ENCODE results near the gene ZNF613.
"Not testable (repeated sequence)": the region's sequence is repeated elsewhere in the genome, so short reads cannot be mapped to it uniquely, and the experiment has no call there.

Gene ZNF613

GRCh38 chr19:51926784-51927741 lies at the start of gene ZNF613:
ZNF613 (plus strand) TSS chr19:51927472; CDS start chr19:51936221, 8,749 bp downstream.
- DNase-seq (ENCODE audit: low spot score), result peak; percentile 61

DNA sequence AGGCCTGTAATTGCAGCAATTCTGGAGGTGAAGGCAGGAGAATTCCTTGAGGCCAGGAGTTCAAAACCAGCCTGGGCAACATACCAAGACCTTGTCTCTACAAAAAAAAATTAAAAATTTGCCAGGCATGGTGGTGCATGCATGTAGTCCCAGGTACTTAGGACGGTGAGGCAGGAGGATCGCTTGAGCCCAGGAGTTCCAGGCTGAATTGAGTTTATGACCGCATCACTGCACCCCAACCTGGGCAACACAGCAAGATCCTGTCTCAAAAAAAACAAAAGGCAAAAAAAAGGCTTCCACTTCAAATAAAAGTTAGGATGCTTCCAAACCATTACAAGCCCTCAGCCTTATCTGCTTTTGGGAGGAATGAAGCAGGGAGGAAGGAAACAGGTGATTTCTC lies 44.8 kb upstream of the ZNF613 start:
- no peak for DNase-seq (ENCODE audit: low spot score)

DNA sequence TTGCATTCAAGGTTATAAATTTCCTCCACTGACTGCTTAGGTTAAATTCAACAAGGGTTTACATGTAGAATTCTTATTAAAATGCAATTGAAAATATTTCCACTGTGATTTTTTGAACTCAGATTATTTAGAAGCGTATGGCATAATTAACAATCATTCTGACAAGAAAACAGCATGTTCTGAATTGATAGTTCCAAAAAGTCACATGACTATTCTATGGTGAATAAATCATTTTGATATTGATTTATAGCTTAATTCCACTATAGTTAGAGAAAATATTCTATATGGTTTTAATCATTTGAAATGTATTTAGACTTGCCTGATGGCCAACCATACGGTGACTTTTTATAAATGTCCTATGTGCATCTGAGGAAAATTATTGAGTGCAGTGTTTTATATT lies 42.6 kb upstream of the ZNF613 start:
- DNase-seq (ENCODE audit: low spot score), result no peak

DNA sequence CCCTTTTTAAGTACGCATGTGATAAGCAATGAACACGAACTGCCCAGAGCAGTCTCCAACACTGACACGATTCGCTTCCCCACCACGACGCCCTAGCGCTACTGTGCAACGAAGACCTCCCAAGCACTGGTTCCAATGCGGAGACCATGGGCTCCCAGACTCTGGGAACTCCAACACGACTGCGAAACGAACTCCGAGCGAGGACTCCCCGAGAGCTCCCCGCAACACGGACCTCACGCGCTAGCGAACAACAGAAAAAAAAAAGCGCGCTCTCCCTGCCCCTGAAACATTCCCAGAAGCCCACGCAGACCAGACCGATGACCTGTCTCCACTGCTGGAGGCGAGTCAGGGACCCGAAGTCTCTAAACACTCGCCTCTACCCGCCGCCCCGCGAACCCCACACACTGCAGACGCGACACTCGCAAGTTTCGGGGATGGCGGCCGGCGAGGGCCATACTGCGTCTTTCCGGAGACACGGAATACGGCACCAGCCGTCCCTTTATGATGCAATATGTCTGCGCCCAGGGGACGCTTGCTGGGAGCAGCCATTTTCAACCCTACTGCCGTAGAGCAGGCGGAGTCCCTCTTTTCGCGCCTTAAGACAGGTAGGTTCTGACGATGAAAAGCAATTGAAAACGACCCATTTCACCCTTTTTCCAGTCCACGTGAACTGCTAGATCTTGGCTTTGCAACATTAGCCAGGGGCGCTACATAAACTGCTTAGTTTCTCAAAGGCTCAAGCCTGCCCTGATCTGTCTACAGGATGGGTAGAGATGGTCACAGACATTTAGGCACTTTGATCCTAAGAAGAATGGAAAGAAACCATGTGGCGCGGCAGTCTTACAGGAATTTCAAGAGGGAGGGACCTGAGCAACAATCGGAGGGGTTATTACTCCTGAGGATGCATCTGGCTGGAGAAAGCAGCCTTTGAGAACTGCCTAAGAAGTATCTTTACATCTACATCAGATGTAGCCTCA lies 39.5 kb upstream of the ZNF613 start, which contains the start of gene ZNF577:
Gene ZNF577 (minus strand): TSS at position 430 of the 977 bp plus-strand sequence. CDS start 7,569 bp downstream, outside the sequence.
- no peak for DNase-seq (ENCODE audit: low spot score)

GRCh38 chr19:51889934-51890333 lies 37.3 kb upstream of the ZNF613 start:
- DNase-seq (ENCODE audit: low spot score), result no peak

DNA sequence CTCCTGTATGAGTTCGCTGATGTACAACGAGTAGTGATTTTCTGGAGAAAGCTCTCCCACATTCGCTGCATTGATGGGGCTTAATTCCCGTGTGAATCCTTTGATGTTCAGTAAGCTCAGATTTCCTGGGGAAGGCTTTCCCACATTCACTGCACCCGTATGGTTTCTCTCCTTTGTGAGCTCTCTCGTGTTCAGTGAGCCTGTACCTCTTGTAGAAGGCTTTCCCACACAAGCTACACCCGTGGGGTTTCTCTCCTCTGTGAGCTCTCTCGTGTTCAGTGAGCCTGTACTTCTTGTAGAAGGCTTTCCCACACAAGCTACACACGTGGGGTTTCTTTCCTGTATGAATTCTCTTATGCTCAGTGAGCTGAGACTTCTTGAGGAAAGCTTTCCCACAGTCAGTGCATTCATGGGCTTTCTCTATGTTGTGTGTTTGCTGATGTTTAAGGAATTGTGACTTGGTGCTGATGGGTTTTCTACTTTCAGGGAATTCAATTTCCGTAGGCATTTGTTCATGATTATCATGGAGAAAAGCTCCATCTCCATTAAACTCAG lies 36.0 kb upstream of the ZNF613 start:
- DNase-seq (ENCODE audit: low spot score), result no peak

DNA sequence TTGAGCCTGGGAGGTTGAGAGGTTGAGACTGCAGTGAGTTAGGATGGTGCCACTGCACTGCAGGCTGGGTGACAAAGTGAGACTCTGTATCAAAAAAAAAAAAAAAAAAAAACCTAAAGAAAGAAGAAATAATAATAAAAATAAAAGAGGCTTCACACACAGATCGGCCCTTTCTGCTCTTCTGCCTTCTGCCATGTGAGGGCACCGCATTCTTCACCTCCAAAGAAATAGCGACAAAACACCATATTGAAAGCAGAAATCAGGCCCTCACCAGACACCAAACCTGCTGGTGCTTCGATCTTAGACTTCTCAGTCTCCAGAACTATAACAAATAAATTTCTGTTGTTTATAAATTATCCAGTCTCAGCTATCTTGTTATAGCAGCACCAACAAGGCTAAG lies 25.4 kb upstream of the ZNF613 start:
- DNase-seq (ENCODE audit: low spot score), result no peak

- no peak for DNase-seq (ENCODE audit: low spot score)
These were observed 24.1 kb upstream of the ZNF613 start for GRCh38 chr19:51903192-51903591.

DNA sequence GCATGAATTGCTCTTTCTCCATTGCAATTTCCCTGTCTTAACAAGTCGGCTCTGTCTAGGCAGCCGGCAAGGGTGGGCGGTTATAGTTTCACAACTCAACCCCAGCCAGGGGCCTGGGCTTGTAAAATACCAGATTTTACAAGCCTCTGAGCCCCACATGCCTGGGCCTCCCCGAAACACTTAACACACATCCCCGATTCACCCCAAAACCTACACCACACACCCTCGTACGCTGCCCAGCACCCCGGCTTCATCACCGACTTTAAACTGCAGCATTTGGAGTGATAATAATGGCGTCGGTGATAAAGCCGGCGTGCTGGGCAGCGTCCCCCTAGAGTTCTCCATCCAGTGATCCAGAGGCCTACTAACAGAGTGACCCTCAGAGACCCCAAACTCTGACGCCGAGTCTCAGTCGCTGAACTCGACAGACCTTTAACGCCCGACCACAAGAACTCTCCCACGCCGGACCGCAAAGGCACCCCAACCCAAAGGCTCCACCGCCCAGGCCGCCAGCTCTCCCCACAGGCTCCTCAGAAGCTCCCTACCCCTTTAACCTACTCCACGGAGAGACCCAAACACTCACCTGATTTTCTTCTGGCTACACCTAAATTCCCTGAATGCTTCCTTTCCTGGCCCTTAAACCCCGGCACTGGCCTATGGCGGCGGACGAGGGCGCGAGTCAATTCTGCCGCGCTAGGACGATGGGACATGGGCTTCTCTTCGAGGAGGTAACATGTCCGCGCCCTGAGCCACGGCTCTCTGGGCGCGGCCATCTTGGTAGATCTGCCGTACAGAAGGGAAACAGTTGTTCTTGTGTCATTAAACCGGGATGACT lies 22.7 kb upstream of the ZNF613 start, which contains the start of gene ZNF649:
Gene ZNF649 (minus strand): TSS at position 687 of the 835 bp plus-strand sequence. CDS start 4,910 bp downstream, outside the sequence.
- peak; percentile 68 for DNase-seq (ENCODE audit: low spot score)

GRCh38 chr19:51905206-51905605 lies 22.1 kb upstream of the ZNF613 start:
- no peak for DNase-seq (ENCODE audit: low spot score)

- not testable (repeated sequence) for DNase-seq (ENCODE audit: low spot score)
These were observed 21.6 kb upstream of the ZNF613 start for GRCh38 chr19:51905639-51906038.

DNA sequence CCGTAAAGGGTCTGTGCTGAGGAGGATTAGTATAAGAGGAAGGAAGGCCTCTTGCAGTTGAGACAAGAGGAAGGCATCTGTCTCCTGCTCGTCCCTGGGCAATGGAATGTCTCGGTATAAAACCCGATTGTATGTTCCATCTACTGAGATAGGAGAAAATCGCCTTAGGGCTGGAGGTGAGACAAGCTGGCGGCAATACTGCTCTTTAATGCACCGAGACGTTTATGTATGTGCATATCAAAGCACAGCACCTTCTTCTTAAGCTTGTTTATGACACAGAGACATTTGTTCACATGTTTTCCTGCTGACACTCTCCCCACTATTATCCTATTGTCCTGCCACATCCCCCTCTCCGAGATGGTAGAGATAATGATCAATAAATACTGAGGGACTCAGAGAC lies 21.2 kb upstream of the ZNF613 start:
- not testable (repeated sequence) for DNase-seq (ENCODE audit: low spot score)

DNA sequence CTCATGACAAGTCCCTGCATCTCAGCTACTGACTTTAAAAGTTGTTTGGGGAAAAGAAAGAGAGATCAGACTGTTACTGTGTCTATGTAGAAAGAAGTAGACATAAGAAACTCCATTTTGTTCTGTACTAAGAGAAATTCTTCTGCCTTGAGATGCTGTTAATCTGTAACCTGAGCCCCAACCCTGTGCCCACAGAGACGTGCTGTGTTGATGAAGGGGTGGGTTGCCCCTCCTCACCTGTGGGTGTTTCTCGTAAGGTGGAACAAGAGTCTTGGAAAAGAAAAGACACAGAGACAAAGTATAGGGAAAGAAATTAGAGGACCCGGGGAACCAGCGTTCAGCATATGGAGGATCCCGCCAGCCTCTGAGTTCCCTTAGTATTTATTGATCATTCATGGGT lies 19.3 kb upstream of the ZNF613 start:
- not testable (repeated sequence) for DNase-seq (ENCODE audit: low spot score)

- no peak for DNase-seq (ENCODE audit: low spot score)
These were observed 11.9 kb upstream of the ZNF613 start for GRCh38 chr19:51915324-51915867.

- no peak for DNase-seq (ENCODE audit: low spot score)
These were observed 11.1 kb upstream of the ZNF613 start for GRCh38 chr19:51916167-51916566.

DNA sequence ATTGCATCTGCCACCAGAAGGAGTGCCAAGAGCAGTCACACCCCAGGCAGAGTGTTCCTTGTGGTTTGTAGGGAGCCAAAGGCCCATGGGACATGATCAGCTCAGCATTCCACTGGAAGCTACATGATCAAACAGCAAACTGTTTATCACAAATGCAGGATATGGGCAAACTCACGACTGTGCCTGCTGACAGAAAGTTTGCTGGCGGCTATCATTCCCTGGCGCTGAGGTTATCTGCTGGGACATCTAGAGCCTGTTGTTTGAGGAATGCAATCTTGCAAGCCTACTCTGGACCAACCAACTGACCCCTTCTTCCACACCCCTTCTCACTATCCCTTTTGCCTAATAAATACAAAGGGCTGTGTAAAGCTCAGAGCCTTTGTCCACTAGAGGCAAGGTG lies 7.7 kb upstream of the ZNF613 start:
- no peak for DNase-seq (ENCODE audit: low spot score)

DNA sequence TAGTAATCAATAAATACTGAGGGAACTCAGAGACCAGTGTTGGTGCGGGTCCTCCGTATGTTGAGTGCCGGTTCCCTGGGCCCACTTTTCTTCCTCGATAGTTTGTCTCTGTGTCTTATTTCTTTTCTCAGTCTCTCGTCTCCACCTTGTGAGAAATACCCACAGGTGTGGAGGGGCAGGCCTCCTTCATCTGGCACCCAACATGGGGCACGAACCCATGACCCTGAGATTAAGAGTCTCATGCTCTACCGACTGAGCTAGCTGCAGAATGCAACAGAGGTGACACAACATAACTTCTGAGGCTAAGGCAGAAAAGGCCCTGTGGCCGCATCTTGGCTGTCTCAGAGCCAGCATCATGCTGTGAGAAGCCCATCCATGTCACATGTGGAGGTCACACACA lies 5.3 kb upstream of the ZNF613 start:
- DNase-seq (ENCODE audit: low spot score), result no peak

DNA sequence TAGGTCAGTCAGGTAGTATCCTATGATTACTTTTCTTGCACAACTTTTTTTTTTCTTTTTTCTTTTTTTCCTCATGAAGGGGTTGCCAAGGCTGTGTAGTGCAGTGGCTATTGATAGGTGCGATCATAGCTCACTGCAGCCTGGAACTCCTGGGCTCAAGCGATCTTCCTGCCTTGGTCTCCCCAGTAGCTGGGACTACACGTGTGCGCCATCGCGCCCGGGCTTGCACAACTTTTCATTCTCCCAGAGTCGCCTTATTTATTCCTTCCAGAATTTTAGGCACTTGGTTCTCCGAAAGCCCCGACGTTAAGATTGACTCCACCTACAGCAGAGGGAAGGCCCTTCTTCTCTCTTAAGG lies 867 bp upstream of the ZNF613 start:
- DNase-seq (ENCODE audit: low spot score), result no peak

DNA sequence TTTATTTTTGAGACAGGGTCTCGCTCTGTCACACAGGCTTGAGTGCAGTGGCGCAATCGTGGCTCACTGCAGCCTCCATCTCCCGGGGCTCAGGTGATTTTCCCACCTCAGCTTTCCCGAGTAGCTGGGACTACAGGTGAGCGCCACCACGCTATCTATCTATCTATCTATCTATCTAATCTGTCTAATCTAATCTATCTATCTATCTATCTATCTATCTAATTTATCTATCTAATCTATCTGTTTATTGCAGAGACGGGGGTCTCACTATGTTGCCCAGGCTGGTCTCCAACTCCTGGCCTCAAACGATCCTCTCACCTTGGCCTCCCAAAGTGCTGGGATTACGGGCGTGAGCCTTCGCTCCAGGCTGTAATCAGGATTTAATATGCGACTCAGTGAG lies 587 bp downstream of the ZNF613 start:
- no peak for DNase-seq (ENCODE audit: low spot score)

DNA sequence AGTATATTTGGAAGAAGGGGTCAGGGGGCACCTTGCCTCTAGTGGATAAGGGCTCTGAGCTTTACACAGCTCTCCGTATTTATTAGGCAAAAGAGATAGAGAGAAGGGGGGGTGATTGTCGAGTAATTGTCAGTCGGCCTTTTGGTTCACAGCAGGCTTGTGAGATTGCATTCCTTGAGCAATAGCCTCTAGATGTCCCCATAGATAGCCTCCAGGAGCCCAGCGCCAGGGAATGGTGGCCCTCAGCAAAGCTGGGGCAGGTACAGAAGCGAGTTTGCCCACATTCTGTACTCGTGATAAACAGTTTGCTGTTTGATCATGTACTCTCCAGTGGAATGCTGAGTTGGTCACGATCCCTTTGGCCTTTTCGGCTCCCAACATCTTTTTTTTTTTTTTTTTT lies 4.6 kb downstream of the ZNF613 start:
- DNase-seq (ENCODE audit: low spot score), result no peak

GRCh38 chr19:51938936-51939335 lies 11.7 kb downstream of the ZNF613 start:
- no peak for DNase-seq (ENCODE audit: low spot score)

Measured in HuH-7 (cell line).